Epithelial cell of esophagus (primary cell): Measurements from ENCODE around the gene RPL5.

Experiments
- DNase-seq: peaks from one replicate; pipeline ENCODE4 v3.0.0; 2010; ENCODE audit warnings: low read depth
- H3K4me3 ChIP-seq: 2 replicates; pipeline ENCODE4 v1.5.1; 2011; ENCODE audit warnings: mild to moderate bottlenecking, low read length, control low read depth
- CTCF ChIP-seq: IDR thresholded peaks from 2 replicates; pipeline ENCODE4 v1.5.1; 2011; ENCODE audit warnings: low read depth, mild to moderate bottlenecking, low read length, control low read depth, inconsistent platforms; ENCODE audit not compliant: insufficient read depth; ENCODE audit errors: missing control alignments

The RPL5 gene

GRCh38 chr1:92854101-92854785 lies 22.4 kb downstream of the RPL5 start:
- no peak for DNase-seq
- TF ChIP-seq CTCF, result no peak
- no peak overlapping the region for H3K4me3 ChIP-seq

- no peak for DNase-seq
- no peak for TF ChIP-seq CTCF
- no peak overlapping the region for H3K4me3 ChIP-seq
Measured at GRCh38 chr1:92855236-92855635, 23.4 kb downstream of the RPL5 start.

GRCh38 chr1:92857817-92858216 lies 26.0 kb downstream of the RPL5 start:
- no peak for TF ChIP-seq CTCF
- no peak overlapping the region for H3K4me3 ChIP-seq

GRCh38 chr1:92858564-92859399 lies 26.9 kb downstream of the RPL5 start:
- peak; percentile 92 for TF ChIP-seq CTCF
- no peak overlapping the region for H3K4me3 ChIP-seq
- DNase-seq, result peak; percentile 81

More at GRCh38 chr1:92857817-92858216, 26.0 kb downstream of the RPL5 start:
- no peak for DNase-seq

GRCh38 chr1:92859400-92860039 lies 27.7 kb downstream of the RPL5 start:
- no peak for DNase-seq
- TF ChIP-seq CTCF, result no peak
- no peak overlapping the region for H3K4me3 ChIP-seq

- H3K4me3 ChIP-seq, result no peak overlapping the region
- DNase-seq, result no peak
- no peak for TF ChIP-seq CTCF
Measured at GRCh38 chr1:92862605-92863004, 30.8 kb downstream of the RPL5 start.
